ENCODE data around the gene MYO9B. TPM values are rescaled to one million over a fixed set of nuclear protein-coding genes. Genes with fewer than 3 reads are reported as not detected.

MYO9B gene
- total and polyA plus RNA-seq, 2 of the 13 experiments (the other 11 are each of a cell fraction or from before 2014, with no cell fraction given), result 18.0 to 18.3 TPM

DNA sequence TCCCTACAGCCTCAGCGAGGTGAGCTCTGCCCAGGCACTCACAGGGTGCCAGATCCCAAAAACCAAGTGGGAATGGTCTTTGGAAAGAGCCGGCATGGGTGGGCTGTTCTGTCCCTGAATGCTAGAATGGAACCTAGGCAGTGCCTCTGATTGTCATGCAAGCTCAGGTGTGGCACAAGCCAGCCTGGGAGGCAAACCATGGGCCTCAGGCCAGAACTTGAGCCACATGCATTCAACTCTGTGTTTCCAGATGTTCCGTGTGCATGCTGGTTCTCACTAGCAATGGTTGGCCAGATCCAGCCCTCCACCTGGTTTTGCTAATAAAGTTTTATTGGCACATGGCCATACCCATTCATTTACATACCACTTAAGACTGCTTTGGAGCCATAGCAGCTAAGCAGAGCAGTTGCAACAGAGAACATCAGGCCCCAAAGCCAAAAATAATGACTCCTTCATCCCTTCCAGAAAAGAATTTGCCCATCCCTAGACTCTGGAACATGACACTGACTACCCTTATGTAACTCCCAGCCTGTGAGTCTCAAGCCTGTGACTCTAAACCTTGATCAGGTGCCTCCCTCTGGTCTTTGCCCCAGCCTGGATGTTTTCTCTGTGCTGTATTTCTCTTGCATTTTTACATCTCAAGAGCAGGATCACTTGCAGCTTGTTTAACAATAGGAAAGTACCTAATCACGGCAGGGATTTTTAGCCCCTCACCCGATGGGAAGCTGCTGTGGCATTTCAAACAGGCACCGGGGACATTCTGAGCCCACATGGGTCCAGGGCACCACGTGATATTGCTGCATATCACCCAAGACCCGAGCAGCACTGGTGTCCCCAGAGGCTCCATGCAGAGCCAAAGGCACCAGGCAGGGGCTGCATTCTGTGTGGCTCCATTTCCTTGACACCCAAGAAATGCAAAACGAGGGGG lies 84.2 kb downstream of the MYO9B start (continued):
- TF ChIP-seq RARG (CRISPR knock-in tag; IDR thresholded peaks at IDR 0.05; ENCODE audit: low read depth) (no peak), BCL6 (CRISPR knock-in tag; IDR thresholded peaks at IDR 0.05) (0 out of 2 replicates have a peak, but pooled peaks have one; percentile 19), ZNF629 (CRISPR knock-in tag; conservative IDR thresholded peaks at IDR 0.05) (peak; percentile 53), MIXL1 (CRISPR knock-in tag; IDR thresholded peaks at IDR 0.05) (no peak), RXRB (CRISPR knock-in tag; IDR thresholded peaks at IDR 0.05; ENCODE audit: borderline replicate concordance) (peak; percentile 61; the same call in 1 of the 2 replicates), FOXC1 (CRISPR knock-in tag; IDR thresholded peaks at IDR 0.05; ENCODE audit: borderline replicate concordance) (peak; percentile 73), ATF7-NPFF (CRISPR knock-in tag; IDR thresholded peaks at IDR 0.05; ENCODE audit: low read depth) (no peak), TBX2 (CRISPR knock-in tag; IDR thresholded peaks at IDR 0.05; ENCODE audit: borderline replicate concordance) (0 out of 2 replicates have a peak, but pooled peaks have one; percentile 28), ZNF749 (CRISPR knock-in tag; IDR thresholded peaks at IDR 0.05; ENCODE audit: borderline replicate concordance) (no peak), ZNF687 (CRISPR knock-in tag; IDR thresholded peaks at IDR 0.05) (peak; percentile 37), SRY (CRISPR knock-in tag; IDR thresholded peaks at IDR 0.05) (no peak), FOXJ3 (CRISPR knock-in tag; IDR thresholded peaks at IDR 0.05; ENCODE audit: borderline replicate concordance) (0 out of 2 replicates have a peak, but pooled peaks have one; percentile 23), CEBPB (IDR thresholded peaks at IDR 0.05; ENCODE audit: borderline replicate concordance, low read depth, low read length) (0 out of 2 replicates have a peak, but pooled peaks have one; percentile 3), RARA (CRISPR knock-in tag; IDR thresholded peaks at IDR 0.05) (peak; percentile 40; the same call in 1 of the 2 replicates), PATZ1 (CRISPR knock-in tag; IDR thresholded peaks at IDR 0.05) (no peak)
- TF ChIP-seq, protein P1, sequence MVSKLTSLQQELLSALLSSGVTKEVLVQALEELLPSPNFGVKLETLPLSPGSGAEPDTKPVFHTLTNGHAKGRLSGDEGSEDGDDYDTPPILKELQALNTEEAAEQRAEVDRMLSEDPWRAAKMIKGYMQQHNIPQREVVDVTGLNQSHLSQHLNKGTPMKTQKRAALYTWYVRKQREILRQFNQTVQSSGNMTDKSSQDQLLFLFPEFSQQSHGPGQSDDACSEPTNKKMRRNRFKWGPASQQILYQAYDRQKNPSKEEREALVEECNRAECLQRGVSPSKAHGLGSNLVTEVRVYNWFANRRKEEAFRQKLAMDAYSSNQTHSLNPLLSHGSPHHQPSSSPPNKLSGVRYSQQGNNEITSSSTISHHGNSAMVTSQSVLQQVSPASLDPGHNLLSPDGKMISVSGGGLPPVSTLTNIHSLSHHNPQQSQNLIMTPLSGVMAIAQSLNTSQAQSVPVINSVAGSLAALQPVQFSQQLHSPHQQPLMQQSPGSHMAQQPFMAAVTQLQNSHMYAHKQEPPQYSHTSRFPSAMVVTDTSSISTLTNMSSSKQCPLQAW (CRISPR knock-in tag; IDR thresholded peaks at IDR 0.05), result 0 out of 2 replicates have a peak, but pooled peaks have one; percentile 44
- TF ChIP-seq, protein P2, sequence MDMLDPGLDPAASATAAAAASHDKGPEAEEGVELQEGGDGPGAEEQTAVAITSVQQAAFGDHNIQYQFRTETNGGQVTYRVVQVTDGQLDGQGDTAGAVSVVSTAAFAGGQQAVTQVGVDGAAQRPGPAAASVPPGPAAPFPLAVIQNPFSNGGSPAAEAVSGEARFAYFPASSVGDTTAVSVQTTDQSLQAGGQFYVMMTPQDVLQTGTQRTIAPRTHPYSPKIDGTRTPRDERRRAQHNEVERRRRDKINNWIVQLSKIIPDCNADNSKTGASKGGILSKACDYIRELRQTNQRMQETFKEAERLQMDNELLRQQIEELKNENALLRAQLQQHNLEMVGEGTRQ (IDR thresholded peaks at IDR 0.05; ENCODE audit: low read depth, low read length), result no peak
- TF ChIP-seq, protein P2 (CRISPR knock-in tag; IDR thresholded peaks at IDR 0.05; ENCODE audit: borderline replicate concordance), result peak; percentile 21; the same call in 1 of the 2 replicates
